HG03575 (cell line): Measurements from ENCODE around the gene EIF4E2.

Source experiments
- ATAC-seq: cut with Tn5 transposase; IDR thresholded peaks from one replicate; pipeline ENCODE4 v1.9.1; 2021; ENCODE audit not compliant: unreplicated experiment, insufficient number of reproducible peaks, low FRiP score; ENCODE audit errors: extremely low read depth

EIF4E2 gene

DNA sequence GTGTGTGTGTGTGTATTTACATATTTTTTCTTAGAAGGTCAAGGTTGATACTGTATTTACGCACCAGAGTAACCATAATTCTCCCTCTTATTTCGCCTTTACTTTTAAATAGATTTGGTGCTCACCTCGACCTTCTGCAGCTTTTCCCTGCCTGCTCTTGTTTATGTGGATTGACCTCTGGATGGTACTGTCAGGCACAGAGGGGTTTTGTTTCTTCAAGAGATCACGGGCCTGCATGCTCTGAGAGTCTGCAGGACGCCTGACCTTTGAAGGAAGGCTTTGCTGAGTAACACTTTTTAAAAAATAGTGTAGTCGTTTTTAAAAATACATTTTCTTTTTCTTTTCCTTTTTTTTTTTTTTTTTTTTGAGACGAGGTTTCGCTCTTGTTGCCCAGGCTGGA lies 64.8 kb downstream of the EIF4E2 start:
- no peak for ATAC-seq
